Liver (tissue), 9 donors: ENCODE data around the gene FRRS1. TPM values are rescaled to one million over a fixed set of nuclear protein-coding genes. Genes with fewer than 3 reads are reported as not detected.

ENCODE experiments used
- DNase-seq: peaks from one replicate; pipeline ENCODE4 v3.0.0-alpha.2; 2017; ENCODE audit warnings: low spot score
- H3K27ac ChIP-seq, 2 donors: one replicate each; pipeline ENCODE4 v1.7.0; 2013; ENCODE audit warnings: inconsistent platforms in 2 of 2, low read length in 2 of 2, control low read depth in 1 of 2, low read depth in 1 of 2, mild to moderate bottlenecking in 1 of 2
- H3K27me3 ChIP-seq, 4 donors: one replicate each; pipeline versions ENCODE4 v1.6.1 to v1.7.0; 2013; ENCODE audit warnings: low read length in 3 of 4, inconsistent platforms in 1 of 4, mild to moderate bottlenecking in 1 of 4, moderate library complexity in 1 of 4; ENCODE audit not compliant: control insufficient read depth in 4 of 4, insufficient read depth in 4 of 4
- H3K36me3 ChIP-seq, 4 donors: one replicate each; pipeline versions ENCODE4 v1.6.1 to v1.7.0; 2013; ENCODE audit warnings: low read length in 3 of 4, mild to moderate bottlenecking in 3 of 4, low read depth in 1 of 4, moderate library complexity in 1 of 4; ENCODE audit not compliant: control insufficient read depth in 4 of 4, insufficient read depth in 3 of 4
- H3K4me1 ChIP-seq, 4 donors: one replicate each; pipeline versions ENCODE4 v1.6.1 to v1.7.0; 2013; ENCODE audit warnings: low read length in 3 of 4, mild to moderate bottlenecking in 3 of 4, moderate library complexity in 1 of 4; ENCODE audit not compliant: control insufficient read depth in 4 of 4, insufficient read depth in 4 of 4
- H3K4me3 ChIP-seq, 3 donors: one replicate each; pipeline versions ENCODE4 v1.6.1 to v1.7.0; 2013; ENCODE audit warnings: low read length in 3 of 3, control low read depth in 1 of 3, low read depth in 1 of 3, mild to moderate bottlenecking in 1 of 3
- H3K9ac ChIP-seq, 2 donors: one replicate each; pipeline ENCODE4 v1.7.0; 2013; ENCODE audit warnings: low read length in 2 of 2, mild to moderate bottlenecking in 2 of 2, moderate library complexity in 2 of 2, control low read depth in 1 of 2, low read depth in 1 of 2
- H3K9me3 ChIP-seq, 4 donors: one replicate each; pipeline versions ENCODE4 v1.6.1 to v1.7.0; 2013; ENCODE audit warnings: low read length in 3 of 4; ENCODE audit not compliant: control insufficient read depth in 4 of 4
- EGR1 ChIP-seq, 2 donors: IDR thresholded peaks; 2 replicates each; pipeline ENCODE4 v1.6.1; 2016 to 2018; ENCODE audit warnings: antibody characterized with exemption in 2 of 2, low read depth in 2 of 2
- FOXA1 ChIP-seq: IDR thresholded peaks from 2 replicates; pipeline ENCODE4 v1.6.1; 2016; ENCODE audit warnings: antibody characterized with exemption
- FOXA2 ChIP-seq: IDR thresholded peaks from 2 replicates; pipeline ENCODE4 v1.6.1; 2016; ENCODE audit warnings: antibody characterized with exemption
- GABPA ChIP-seq, 2 donors: IDR thresholded peaks in 1 of 2; conservative IDR thresholded peaks in 1 of 2; 2 replicates each; pipeline ENCODE4 v1.6.1; 2016; ENCODE audit warnings: antibody characterized with exemption in 2 of 2, mild to moderate bottlenecking in 1 of 2, moderate library complexity in 1 of 2
- HNF4A ChIP-seq, 2 donors: conservative IDR thresholded peaks; 2 replicates each; pipeline ENCODE4 v1.6.1; 2016; ENCODE audit warnings: antibody characterized with exemption in 2 of 2, mild to moderate bottlenecking in 2 of 2
- HNF4G ChIP-seq: IDR thresholded peaks from 2 replicates; pipeline ENCODE4 v1.6.1; 2016; ENCODE audit warnings: antibody characterized with exemption
- JUND ChIP-seq, 2 donors: IDR thresholded peaks; 2 replicates each; pipeline ENCODE4 v1.6.1; 2016; ENCODE audit warnings: antibody characterized with exemption in 2 of 2
- NR2F2 ChIP-seq: IDR thresholded peaks from 2 replicates; pipeline ENCODE4 v1.6.1; 2016; ENCODE audit warnings: antibody characterized with exemption
- RAD21 ChIP-seq, 2 donors: IDR thresholded peaks; 2 replicates each; pipeline ENCODE4 v1.6.1; 2016; ENCODE audit warnings: antibody characterized with exemption in 2 of 2, mild to moderate bottlenecking in 2 of 2
- RXRA ChIP-seq, 2 donors: IDR thresholded peaks; 2 replicates each; pipeline ENCODE4 v1.6.1; 2017 to 2018; ENCODE audit warnings: antibody characterized with exemption in 2 of 2, mild to moderate bottlenecking in 1 of 2
- SP1 ChIP-seq: IDR thresholded peaks from 2 replicates; pipeline ENCODE4 v1.6.1; 2018; ENCODE audit warnings: antibody characterized with exemption, mild to moderate bottlenecking
- TAF1 ChIP-seq: conservative IDR thresholded peaks from 2 replicates; pipeline ENCODE4 v1.6.1; 2016; ENCODE audit warnings: antibody characterized with exemption, mild to moderate bottlenecking
- YY1 ChIP-seq: IDR thresholded peaks from 2 replicates; pipeline ENCODE4 v1.6.1; 2016; ENCODE audit warnings: antibody characterized with exemption, mild to moderate bottlenecking
- WGBS: extraction: QIAGEN DNeasy Blood & Tissue Kit; methylation state at CpG from one replicate; pipeline ENCODE4 v1.1.7; 2013; 5-methylcytosine and 5-hydroxymethylcytosine counted together
- polyA plus RNA-seq, 2 donors: library from polyadenylated mRNA; stranded (reverse) in 1 of 2; unstranded in 1 of 2; fragments of 200-250 nt in 1 of 2; fragments of >200 nt in 1 of 2; fragmentation: Nextera tagmentation in 1 of 2; extraction: Ambion mirVana in 1 of 2; gene quantifications; one replicate each; pipeline versions ENCODE4 v1.2.1 to v1.2.3, GENCODE V29; 2013 to 2015
- total RNA-seq, 2 donors: library from RNA; depleted of rRNA; stranded (reverse); fragments of >200 nt; gene quantifications; one replicate each; pipeline ENCODE4 v1.2.3, GENCODE V29; 2014
- TF ChIP-seq, protein P1 (sequence below): IDR thresholded peaks from 2 replicates; pipeline ENCODE4 v1.6.1; 2016; ENCODE audit warnings: antibody characterized with exemption
- TF ChIP-seq, protein P2 (sequence below): IDR thresholded peaks from 2 replicates; pipeline ENCODE4 v1.6.1; 2016; ENCODE audit warnings: antibody characterized with exemption
- TF ChIP-seq, protein P3 (sequence below): IDR thresholded peaks from 2 replicates; pipeline ENCODE4 v1.6.1; 2016; ENCODE audit warnings: antibody characterized with exemption
- TF ChIP-seq, protein P4 (sequence below): fragments of 150-350 bp; IDR thresholded peaks from 2 replicates; pipeline ENCODE4 v1.5.1; 2017; ENCODE audit warnings: improper control_type of control experiment, low read depth, low read length; ENCODE audit not compliant: missing input control
- TF ChIP-seq, protein P5 (sequence below): IDR thresholded peaks from 2 replicates; pipeline ENCODE4 v1.6.1; 2016; ENCODE audit warnings: antibody characterized with exemption, mild to moderate bottlenecking
- donor health status: healthy.
- donor health status: healthy.
- donor health status: healthy.
- donor health status: healthy.
- donor health status: healthy.

FRRS1 gene
- total and polyA plus RNA-seq, 4 donors = 2.7 to 87.4 (median 30.4) TPM

DNA sequence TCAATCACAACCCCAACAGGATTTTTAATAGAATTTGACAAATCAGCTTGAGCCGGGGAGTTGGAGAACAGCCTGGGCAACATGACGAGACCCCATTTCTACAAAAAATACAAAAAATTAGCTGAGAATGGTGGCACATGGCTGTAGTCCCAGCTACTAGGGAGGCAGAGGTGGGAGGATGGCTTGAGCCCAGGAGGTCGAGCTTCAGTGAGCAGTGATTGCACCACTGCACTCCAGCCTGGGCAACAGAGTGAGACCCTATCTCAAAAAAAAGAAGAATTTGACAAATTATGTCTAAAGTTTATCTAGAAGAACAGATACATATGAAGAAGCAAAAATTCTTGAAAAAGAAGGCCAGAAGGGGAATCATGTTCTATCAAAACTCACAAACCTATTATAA is 43.2 kb downstream of the FRRS1 start:
- Histone ChIP-seq H3K9me3 (no peaks in the 10 kb centered on the region), H3K27ac (no peak overlapping the region), H3K4me1 (peaks cover 0 to 7% (median 4%) of the 10 kb centered on the region in 4 donors), H3K36me3 (peaks cover 5 to 25% (median 9%) of the 10 kb centered on the region in 4 donors), H3K4me3 (no peak overlapping the region), H3K27me3 (no peaks in the 10 kb centered on the region), H3K9ac (no peak overlapping the region)
- WGBS = 96% methylated on average over 3 of the region's 3 CpGs
- TF ChIP-seq JUND (IDR thresholded peaks at IDR 0.05) (no peak), YY1 (no peak), NR2F2 (no peak), HNF4G (no peak), EGR1 (IDR thresholded peaks at IDR 0.05; ENCODE audit: low read depth in 2 of 2) (no peak), FOXA2 (no peak), RAD21 (IDR thresholded peaks at IDR 0.05) (no peak), TAF1 (no peak), GABPA (IDR thresholded peaks at IDR 0.05 in 1 of 2, conservative IDR thresholded peaks at IDR 0.05 in 1 of 2) (no peak), HNF4A (conservative IDR thresholded peaks at IDR 0.05) (no peak), FOXA1 (no peak), SP1 (no peak), RXRA (IDR thresholded peaks at IDR 0.05) (no peak)
- TF ChIP-seq, protein P1, sequence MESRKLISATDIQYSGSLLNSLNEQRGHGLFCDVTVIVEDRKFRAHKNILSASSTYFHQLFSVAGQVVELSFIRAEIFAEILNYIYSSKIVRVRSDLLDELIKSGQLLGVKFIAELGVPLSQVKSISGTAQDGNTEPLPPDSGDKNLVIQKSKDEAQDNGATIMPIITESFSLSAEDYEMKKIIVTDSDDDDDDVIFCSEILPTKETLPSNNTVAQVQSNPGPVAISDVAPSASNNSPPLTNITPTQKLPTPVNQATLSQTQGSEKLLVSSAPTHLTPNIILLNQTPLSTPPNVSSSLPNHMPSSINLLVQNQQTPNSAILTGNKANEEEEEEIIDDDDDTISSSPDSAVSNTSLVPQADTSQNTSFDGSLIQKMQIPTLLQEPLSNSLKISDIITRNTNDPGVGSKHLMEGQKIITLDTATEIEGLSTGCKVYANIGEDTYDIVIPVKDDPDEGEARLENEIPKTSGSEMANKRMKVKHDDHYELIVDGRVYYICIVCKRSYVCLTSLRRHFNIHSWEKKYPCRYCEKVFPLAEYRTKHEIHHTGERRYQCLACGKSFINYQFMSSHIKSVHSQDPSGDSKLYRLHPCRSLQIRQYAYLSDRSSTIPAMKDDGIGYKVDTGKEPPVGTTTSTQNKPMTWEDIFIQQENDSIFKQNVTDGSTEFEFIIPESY = no peak
- TF ChIP-seq, protein P2, sequence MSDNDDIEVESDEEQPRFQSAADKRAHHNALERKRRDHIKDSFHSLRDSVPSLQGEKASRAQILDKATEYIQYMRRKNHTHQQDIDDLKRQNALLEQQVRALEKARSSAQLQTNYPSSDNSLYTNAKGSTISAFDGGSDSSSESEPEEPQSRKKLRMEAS = no peak
- TF ChIP-seq, protein P3, sequence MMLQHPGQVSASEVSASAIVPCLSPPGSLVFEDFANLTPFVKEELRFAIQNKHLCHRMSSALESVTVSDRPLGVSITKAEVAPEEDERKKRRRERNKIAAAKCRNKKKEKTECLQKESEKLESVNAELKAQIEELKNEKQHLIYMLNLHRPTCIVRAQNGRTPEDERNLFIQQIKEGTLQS = no peak
- TF ChIP-seq, protein P4, sequence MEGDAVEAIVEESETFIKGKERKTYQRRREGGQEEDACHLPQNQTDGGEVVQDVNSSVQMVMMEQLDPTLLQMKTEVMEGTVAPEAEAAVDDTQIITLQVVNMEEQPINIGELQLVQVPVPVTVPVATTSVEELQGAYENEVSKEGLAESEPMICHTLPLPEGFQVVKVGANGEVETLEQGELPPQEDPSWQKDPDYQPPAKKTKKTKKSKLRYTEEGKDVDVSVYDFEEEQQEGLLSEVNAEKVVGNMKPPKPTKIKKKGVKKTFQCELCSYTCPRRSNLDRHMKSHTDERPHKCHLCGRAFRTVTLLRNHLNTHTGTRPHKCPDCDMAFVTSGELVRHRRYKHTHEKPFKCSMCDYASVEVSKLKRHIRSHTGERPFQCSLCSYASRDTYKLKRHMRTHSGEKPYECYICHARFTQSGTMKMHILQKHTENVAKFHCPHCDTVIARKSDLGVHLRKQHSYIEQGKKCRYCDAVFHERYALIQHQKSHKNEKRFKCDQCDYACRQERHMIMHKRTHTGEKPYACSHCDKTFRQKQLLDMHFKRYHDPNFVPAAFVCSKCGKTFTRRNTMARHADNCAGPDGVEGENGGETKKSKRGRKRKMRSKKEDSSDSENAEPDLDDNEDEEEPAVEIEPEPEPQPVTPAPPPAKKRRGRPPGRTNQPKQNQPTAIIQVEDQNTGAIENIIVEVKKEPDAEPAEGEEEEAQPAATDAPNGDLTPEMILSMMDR = no peak
- TF ChIP-seq, protein P5, sequence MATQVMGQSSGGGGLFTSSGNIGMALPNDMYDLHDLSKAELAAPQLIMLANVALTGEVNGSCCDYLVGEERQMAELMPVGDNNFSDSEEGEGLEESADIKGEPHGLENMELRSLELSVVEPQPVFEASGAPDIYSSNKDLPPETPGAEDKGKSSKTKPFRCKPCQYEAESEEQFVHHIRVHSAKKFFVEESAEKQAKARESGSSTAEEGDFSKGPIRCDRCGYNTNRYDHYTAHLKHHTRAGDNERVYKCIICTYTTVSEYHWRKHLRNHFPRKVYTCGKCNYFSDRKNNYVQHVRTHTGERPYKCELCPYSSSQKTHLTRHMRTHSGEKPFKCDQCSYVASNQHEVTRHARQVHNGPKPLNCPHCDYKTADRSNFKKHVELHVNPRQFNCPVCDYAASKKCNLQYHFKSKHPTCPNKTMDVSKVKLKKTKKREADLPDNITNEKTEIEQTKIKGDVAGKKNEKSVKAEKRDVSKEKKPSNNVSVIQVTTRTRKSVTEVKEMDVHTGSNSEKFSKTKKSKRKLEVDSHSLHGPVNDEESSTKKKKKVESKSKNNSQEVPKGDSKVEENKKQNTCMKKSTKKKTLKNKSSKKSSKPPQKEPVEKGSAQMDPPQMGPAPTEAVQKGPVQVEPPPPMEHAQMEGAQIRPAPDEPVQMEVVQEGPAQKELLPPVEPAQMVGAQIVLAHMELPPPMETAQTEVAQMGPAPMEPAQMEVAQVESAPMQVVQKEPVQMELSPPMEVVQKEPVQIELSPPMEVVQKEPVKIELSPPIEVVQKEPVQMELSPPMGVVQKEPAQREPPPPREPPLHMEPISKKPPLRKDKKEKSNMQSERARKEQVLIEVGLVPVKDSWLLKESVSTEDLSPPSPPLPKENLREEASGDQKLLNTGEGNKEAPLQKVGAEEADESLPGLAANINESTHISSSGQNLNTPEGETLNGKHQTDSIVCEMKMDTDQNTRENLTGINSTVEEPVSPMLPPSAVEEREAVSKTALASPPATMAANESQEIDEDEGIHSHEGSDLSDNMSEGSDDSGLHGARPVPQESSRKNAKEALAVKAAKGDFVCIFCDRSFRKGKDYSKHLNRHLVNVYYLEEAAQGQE = no peak
- DNase-seq = no peak
